Liver (tissue), 9 donors: ENCODE measurements around the gene SOX5. TPM values are rescaled to one million over a fixed set of nuclear protein-coding genes. Genes with fewer than 3 reads are reported as not detected.

Experiments
- DNase-seq: peaks from one replicate; pipeline ENCODE4 v3.0.0-alpha.2; 2017; ENCODE audit warnings: low spot score
- H3K27ac ChIP-seq, 2 donors: one replicate each; pipeline ENCODE4 v1.7.0; 2013; ENCODE audit warnings: inconsistent platforms in 2 of 2, low read length in 2 of 2, control low read depth in 1 of 2, low read depth in 1 of 2, mild to moderate bottlenecking in 1 of 2
- H3K27me3 ChIP-seq, 4 donors: one replicate each; pipeline versions ENCODE4 v1.6.1 to v1.7.0; 2013; ENCODE audit warnings: low read length in 3 of 4, inconsistent platforms in 1 of 4, mild to moderate bottlenecking in 1 of 4, moderate library complexity in 1 of 4; ENCODE audit not compliant: control insufficient read depth in 4 of 4, insufficient read depth in 4 of 4
- H3K36me3 ChIP-seq, 4 donors: one replicate each; pipeline versions ENCODE4 v1.6.1 to v1.7.0; 2013; ENCODE audit warnings: low read length in 3 of 4, mild to moderate bottlenecking in 3 of 4, low read depth in 1 of 4, moderate library complexity in 1 of 4; ENCODE audit not compliant: control insufficient read depth in 4 of 4, insufficient read depth in 3 of 4
- H3K4me1 ChIP-seq, 4 donors: one replicate each; pipeline versions ENCODE4 v1.6.1 to v1.7.0; 2013; ENCODE audit warnings: low read length in 3 of 4, mild to moderate bottlenecking in 3 of 4, moderate library complexity in 1 of 4; ENCODE audit not compliant: control insufficient read depth in 4 of 4, insufficient read depth in 4 of 4
- H3K4me3 ChIP-seq, 3 donors: one replicate each; pipeline versions ENCODE4 v1.6.1 to v1.7.0; 2013; ENCODE audit warnings: low read length in 3 of 3, control low read depth in 1 of 3, low read depth in 1 of 3, mild to moderate bottlenecking in 1 of 3
- H3K9ac ChIP-seq, 2 donors: one replicate each; pipeline ENCODE4 v1.7.0; 2013; ENCODE audit warnings: low read length in 2 of 2, mild to moderate bottlenecking in 2 of 2, moderate library complexity in 2 of 2, control low read depth in 1 of 2, low read depth in 1 of 2
- H3K9me3 ChIP-seq, 4 donors: one replicate each; pipeline versions ENCODE4 v1.6.1 to v1.7.0; 2013; ENCODE audit warnings: low read length in 3 of 4; ENCODE audit not compliant: control insufficient read depth in 4 of 4
- EGR1 ChIP-seq, 2 donors: IDR thresholded peaks; 2 replicates each; pipeline ENCODE4 v1.6.1; 2016 to 2018; ENCODE audit warnings: antibody characterized with exemption in 2 of 2, low read depth in 2 of 2
- FOXA1 ChIP-seq: IDR thresholded peaks from 2 replicates; pipeline ENCODE4 v1.6.1; 2016; ENCODE audit warnings: antibody characterized with exemption
- FOXA2 ChIP-seq: IDR thresholded peaks from 2 replicates; pipeline ENCODE4 v1.6.1; 2016; ENCODE audit warnings: antibody characterized with exemption
- GABPA ChIP-seq, 2 donors: IDR thresholded peaks in 1 of 2; conservative IDR thresholded peaks in 1 of 2; 2 replicates each; pipeline ENCODE4 v1.6.1; 2016; ENCODE audit warnings: antibody characterized with exemption in 2 of 2, mild to moderate bottlenecking in 1 of 2, moderate library complexity in 1 of 2
- HNF4A ChIP-seq, 2 donors: conservative IDR thresholded peaks; 2 replicates each; pipeline ENCODE4 v1.6.1; 2016; ENCODE audit warnings: antibody characterized with exemption in 2 of 2, mild to moderate bottlenecking in 2 of 2
- HNF4G ChIP-seq: IDR thresholded peaks from 2 replicates; pipeline ENCODE4 v1.6.1; 2016; ENCODE audit warnings: antibody characterized with exemption
- JUND ChIP-seq, 2 donors: IDR thresholded peaks; 2 replicates each; pipeline ENCODE4 v1.6.1; 2016; ENCODE audit warnings: antibody characterized with exemption in 2 of 2
- NR2F2 ChIP-seq: IDR thresholded peaks from 2 replicates; pipeline ENCODE4 v1.6.1; 2016; ENCODE audit warnings: antibody characterized with exemption
- RAD21 ChIP-seq, 2 donors: IDR thresholded peaks; 2 replicates each; pipeline ENCODE4 v1.6.1; 2016; ENCODE audit warnings: antibody characterized with exemption in 2 of 2, mild to moderate bottlenecking in 2 of 2
- RXRA ChIP-seq, 2 donors: IDR thresholded peaks; 2 replicates each; pipeline ENCODE4 v1.6.1; 2017 to 2018; ENCODE audit warnings: antibody characterized with exemption in 2 of 2, mild to moderate bottlenecking in 1 of 2
- SP1 ChIP-seq: IDR thresholded peaks from 2 replicates; pipeline ENCODE4 v1.6.1; 2018; ENCODE audit warnings: antibody characterized with exemption, mild to moderate bottlenecking
- TAF1 ChIP-seq: conservative IDR thresholded peaks from 2 replicates; pipeline ENCODE4 v1.6.1; 2016; ENCODE audit warnings: antibody characterized with exemption, mild to moderate bottlenecking
- YY1 ChIP-seq: IDR thresholded peaks from 2 replicates; pipeline ENCODE4 v1.6.1; 2016; ENCODE audit warnings: antibody characterized with exemption, mild to moderate bottlenecking
- WGBS: extraction: QIAGEN DNeasy Blood & Tissue Kit; methylation state at CpG from one replicate; pipeline ENCODE4 v1.1.7; 2013; 5-methylcytosine and 5-hydroxymethylcytosine counted together
- polyA plus RNA-seq, 2 donors: library from polyadenylated mRNA; stranded (reverse) in 1 of 2; unstranded in 1 of 2; fragments of 200-250 nt in 1 of 2; fragments of >200 nt in 1 of 2; fragmentation: Nextera tagmentation in 1 of 2; extraction: Ambion mirVana in 1 of 2; gene quantifications; one replicate each; pipeline versions ENCODE4 v1.2.1 to v1.2.3, GENCODE V29; 2013 to 2015
- total RNA-seq, 2 donors: library from RNA; depleted of rRNA; stranded (reverse); fragments of >200 nt; gene quantifications; one replicate each; pipeline ENCODE4 v1.2.3, GENCODE V29; 2014
- TF ChIP-seq, protein P1 (sequence below): IDR thresholded peaks from 2 replicates; pipeline ENCODE4 v1.6.1; 2016; ENCODE audit warnings: antibody characterized with exemption, mild to moderate bottlenecking
- TF ChIP-seq, protein P2 (sequence below): IDR thresholded peaks from 2 replicates; pipeline ENCODE4 v1.6.1; 2016; ENCODE audit warnings: antibody characterized with exemption
- TF ChIP-seq, protein P3 (sequence below): IDR thresholded peaks from 2 replicates; pipeline ENCODE4 v1.6.1; 2016; ENCODE audit warnings: antibody characterized with exemption
- TF ChIP-seq, protein P4 (sequence below): IDR thresholded peaks from 2 replicates; pipeline ENCODE4 v1.6.1; 2016; ENCODE audit warnings: antibody characterized with exemption
- TF ChIP-seq, protein P5 (sequence below): fragments of 150-350 bp; IDR thresholded peaks from 2 replicates; pipeline ENCODE4 v1.5.1; 2017; ENCODE audit warnings: improper control_type of control experiment, low read depth, low read length; ENCODE audit not compliant: missing input control
- donor health status: healthy.
- donor health status: healthy.
- donor health status: healthy.
- donor health status: healthy.
- donor health status: healthy.

SOX5 gene
- total and polyA plus RNA-seq, 4 donors: 2.3 to 42.4 (median 12.3) TPM

DNA sequence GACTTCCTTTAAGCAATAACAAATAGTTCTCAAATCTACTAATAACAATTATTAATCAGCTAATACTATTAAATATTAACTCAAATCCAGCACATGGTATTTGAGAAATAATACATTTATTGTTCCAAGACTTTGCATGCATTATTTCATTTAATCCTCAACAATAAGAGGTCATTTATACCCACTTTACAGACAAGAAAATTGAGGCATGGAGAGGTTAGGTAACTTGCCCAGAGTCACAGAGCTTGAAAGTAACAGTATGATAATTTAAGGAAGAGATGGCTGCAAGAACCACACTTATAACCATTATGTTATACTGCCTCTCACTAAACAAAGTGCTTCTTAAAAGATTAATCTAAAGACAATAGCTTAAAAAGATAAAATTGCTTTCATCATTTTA, 318.9 kb downstream of the SOX5 start:
- Histone ChIP-seq H3K4me3 (no peak overlapping the region), H3K4me1 (no peaks in the 10 kb centered on the region)
- no peak for DNase-seq

DNA sequence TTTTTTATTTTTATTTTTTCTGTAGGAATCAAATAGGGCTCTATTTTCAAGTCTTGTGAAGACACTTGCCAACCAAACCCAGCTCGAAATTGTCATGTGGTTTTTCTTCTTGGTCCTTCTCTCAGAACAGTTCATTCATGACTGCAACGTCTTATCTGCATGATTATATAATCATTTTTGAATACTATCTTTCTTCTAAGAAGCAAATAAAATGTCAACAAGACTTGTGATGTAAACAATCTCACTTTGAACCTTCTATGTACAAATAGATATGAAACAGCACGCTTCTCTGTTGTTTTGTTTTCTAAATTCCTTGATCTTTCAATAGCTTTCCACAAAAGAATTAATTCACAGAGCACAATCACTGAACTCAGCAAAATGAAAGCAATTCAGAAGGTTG, 320.7 kb downstream of the SOX5 start:
- Histone ChIP-seq H3K4me1 (no peaks in the 10 kb centered on the region), H3K36me3 (no peaks in the 10 kb centered on the region), H3K9ac (no peak overlapping the region), H3K27me3 (no peaks in the 10 kb centered on the region), H3K4me3 (no peak overlapping the region), H3K27ac (no peak overlapping the region), H3K9me3 (no peaks in the 10 kb centered on the region)
- 79% methylated on average over 3 of the region's 3 CpGs for WGBS
- DNase-seq: no peak
- no peak for TF ChIP-seq YY1
- TF ChIP-seq, protein P1, sequence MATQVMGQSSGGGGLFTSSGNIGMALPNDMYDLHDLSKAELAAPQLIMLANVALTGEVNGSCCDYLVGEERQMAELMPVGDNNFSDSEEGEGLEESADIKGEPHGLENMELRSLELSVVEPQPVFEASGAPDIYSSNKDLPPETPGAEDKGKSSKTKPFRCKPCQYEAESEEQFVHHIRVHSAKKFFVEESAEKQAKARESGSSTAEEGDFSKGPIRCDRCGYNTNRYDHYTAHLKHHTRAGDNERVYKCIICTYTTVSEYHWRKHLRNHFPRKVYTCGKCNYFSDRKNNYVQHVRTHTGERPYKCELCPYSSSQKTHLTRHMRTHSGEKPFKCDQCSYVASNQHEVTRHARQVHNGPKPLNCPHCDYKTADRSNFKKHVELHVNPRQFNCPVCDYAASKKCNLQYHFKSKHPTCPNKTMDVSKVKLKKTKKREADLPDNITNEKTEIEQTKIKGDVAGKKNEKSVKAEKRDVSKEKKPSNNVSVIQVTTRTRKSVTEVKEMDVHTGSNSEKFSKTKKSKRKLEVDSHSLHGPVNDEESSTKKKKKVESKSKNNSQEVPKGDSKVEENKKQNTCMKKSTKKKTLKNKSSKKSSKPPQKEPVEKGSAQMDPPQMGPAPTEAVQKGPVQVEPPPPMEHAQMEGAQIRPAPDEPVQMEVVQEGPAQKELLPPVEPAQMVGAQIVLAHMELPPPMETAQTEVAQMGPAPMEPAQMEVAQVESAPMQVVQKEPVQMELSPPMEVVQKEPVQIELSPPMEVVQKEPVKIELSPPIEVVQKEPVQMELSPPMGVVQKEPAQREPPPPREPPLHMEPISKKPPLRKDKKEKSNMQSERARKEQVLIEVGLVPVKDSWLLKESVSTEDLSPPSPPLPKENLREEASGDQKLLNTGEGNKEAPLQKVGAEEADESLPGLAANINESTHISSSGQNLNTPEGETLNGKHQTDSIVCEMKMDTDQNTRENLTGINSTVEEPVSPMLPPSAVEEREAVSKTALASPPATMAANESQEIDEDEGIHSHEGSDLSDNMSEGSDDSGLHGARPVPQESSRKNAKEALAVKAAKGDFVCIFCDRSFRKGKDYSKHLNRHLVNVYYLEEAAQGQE: no peak
- TF ChIP-seq SP1: no peak
- no peak for TF ChIP-seq FOXA1
- no peak for TF ChIP-seq NR2F2
- no peak for TF ChIP-seq TAF1
- TF ChIP-seq, protein P2, sequence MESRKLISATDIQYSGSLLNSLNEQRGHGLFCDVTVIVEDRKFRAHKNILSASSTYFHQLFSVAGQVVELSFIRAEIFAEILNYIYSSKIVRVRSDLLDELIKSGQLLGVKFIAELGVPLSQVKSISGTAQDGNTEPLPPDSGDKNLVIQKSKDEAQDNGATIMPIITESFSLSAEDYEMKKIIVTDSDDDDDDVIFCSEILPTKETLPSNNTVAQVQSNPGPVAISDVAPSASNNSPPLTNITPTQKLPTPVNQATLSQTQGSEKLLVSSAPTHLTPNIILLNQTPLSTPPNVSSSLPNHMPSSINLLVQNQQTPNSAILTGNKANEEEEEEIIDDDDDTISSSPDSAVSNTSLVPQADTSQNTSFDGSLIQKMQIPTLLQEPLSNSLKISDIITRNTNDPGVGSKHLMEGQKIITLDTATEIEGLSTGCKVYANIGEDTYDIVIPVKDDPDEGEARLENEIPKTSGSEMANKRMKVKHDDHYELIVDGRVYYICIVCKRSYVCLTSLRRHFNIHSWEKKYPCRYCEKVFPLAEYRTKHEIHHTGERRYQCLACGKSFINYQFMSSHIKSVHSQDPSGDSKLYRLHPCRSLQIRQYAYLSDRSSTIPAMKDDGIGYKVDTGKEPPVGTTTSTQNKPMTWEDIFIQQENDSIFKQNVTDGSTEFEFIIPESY: no peak

More for the DNA sequence above, 318.9 kb downstream of the SOX5 start:
- Histone ChIP-seq H3K36me3 (no peaks in the 10 kb centered on the region), H3K9ac (no peak overlapping the region), H3K9me3 (no peaks in the 10 kb centered on the region), H3K27ac (no peak overlapping the region), H3K27me3 (no peaks in the 10 kb centered on the region)
- TF ChIP-seq, protein P1: no peak
- TF ChIP-seq SP1 (no peak), RXRA (IDR thresholded peaks at IDR 0.05) (no peak), HNF4A (conservative IDR thresholded peaks at IDR 0.05) (no peak), FOXA2 (no peak), GABPA (IDR thresholded peaks at IDR 0.05 in 1 of 2, conservative IDR thresholded peaks at IDR 0.05 in 1 of 2) (no peak), FOXA1 (no peak), EGR1 (IDR thresholded peaks at IDR 0.05; ENCODE audit: low read depth in 2 of 2) (no peak), YY1 (no peak), RAD21 (IDR thresholded peaks at IDR 0.05) (no peak), NR2F2 (no peak), HNF4G (no peak), TAF1 (no peak), JUND (IDR thresholded peaks at IDR 0.05) (no peak)
- TF ChIP-seq, protein P3, sequence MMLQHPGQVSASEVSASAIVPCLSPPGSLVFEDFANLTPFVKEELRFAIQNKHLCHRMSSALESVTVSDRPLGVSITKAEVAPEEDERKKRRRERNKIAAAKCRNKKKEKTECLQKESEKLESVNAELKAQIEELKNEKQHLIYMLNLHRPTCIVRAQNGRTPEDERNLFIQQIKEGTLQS: no peak
- TF ChIP-seq, protein P4, sequence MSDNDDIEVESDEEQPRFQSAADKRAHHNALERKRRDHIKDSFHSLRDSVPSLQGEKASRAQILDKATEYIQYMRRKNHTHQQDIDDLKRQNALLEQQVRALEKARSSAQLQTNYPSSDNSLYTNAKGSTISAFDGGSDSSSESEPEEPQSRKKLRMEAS: no peak
- TF ChIP-seq, protein P5, sequence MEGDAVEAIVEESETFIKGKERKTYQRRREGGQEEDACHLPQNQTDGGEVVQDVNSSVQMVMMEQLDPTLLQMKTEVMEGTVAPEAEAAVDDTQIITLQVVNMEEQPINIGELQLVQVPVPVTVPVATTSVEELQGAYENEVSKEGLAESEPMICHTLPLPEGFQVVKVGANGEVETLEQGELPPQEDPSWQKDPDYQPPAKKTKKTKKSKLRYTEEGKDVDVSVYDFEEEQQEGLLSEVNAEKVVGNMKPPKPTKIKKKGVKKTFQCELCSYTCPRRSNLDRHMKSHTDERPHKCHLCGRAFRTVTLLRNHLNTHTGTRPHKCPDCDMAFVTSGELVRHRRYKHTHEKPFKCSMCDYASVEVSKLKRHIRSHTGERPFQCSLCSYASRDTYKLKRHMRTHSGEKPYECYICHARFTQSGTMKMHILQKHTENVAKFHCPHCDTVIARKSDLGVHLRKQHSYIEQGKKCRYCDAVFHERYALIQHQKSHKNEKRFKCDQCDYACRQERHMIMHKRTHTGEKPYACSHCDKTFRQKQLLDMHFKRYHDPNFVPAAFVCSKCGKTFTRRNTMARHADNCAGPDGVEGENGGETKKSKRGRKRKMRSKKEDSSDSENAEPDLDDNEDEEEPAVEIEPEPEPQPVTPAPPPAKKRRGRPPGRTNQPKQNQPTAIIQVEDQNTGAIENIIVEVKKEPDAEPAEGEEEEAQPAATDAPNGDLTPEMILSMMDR: no peak
- TF ChIP-seq, protein P2: no peak
